ENCODE data around the gene SLC13A3.

GRCh38 chr20:46649650-46649949, 1.7 kb downstream of the SLC13A3 start:
- TF ChIP-seq CTCF (conservative IDR thresholded peaks at IDR 0.05) (no peak), EZH2 (IDR thresholded peaks at IDR 0.05; ENCODE audit: low read depth) (no peak)

Data from PC-9 (cell line).